ENCODE results near the gene HEMGN.
A peak's percentile ranks its signal among the peaks of the same experiment; 100 is the strongest.

The HEMGN gene

GRCh38 chr9:97928986-97929604 is 8.9 kb downstream of the HEMGN start:
- no peak for DNase-seq

- no peak for DNase-seq
Observed at GRCh38 chr9:97925497-97926334, 12.3 kb downstream of the HEMGN start.

GRCh38 chr9:97924386-97924785 is 13.6 kb downstream of the HEMGN start:
- peak; percentile 84 to 85 for DNase-seq

- DNase-seq, result peak; percentile 73 to 79
Observed at GRCh38 chr9:97923529-97924108, 14.4 kb downstream of the HEMGN start.

- DNase-seq, result peak; percentile 88 to 89
Observed at GRCh38 chr9:97921959-97922724, 15.8 kb downstream of the HEMGN start, which contains the start of gene TRMO. TSS of gene TRMO (minus strand) at chr9:97922500. CDS start at chr9:97922493, 7 bp downstream.

- DNase-seq, result no peak
Observed at GRCh38 chr9:97919217-97919813, 18.7 kb downstream of the HEMGN start.

- no peak for DNase-seq
Observed at GRCh38 chr9:97918611-97919010, 19.4 kb downstream of the HEMGN start.

GRCh38 chr9:97911970-97912369 is 26.0 kb downstream of the HEMGN start:
- DNase-seq, result no peak

- DNase-seq, result no peak
Observed at GRCh38 chr9:97911528-97911927, 26.4 kb downstream of the HEMGN start.

- no peak for DNase-seq
Observed at GRCh38 chr9:97910357-97910756, 27.6 kb downstream of the HEMGN start.

- DNase-seq, result peak; percentile 94 to 96
Observed at GRCh38 chr9:97908705-97909104, 29.3 kb downstream of the HEMGN start.

GRCh38 chr9:97907632-97908031 is 30.3 kb downstream of the HEMGN start:
- DNase-seq, result no peak

- peak; percentile 37 to 38 for DNase-seq
Observed at GRCh38 chr9:97907046-97907445, 30.9 kb downstream of the HEMGN start.

GRCh38 chr9:97906236-97906831 is 31.6 kb downstream of the HEMGN start:
- peak; percentile 91 to 94 for DNase-seq

- DNase-seq, result no peak
Observed at GRCh38 chr9:97905228-97905627, 32.7 kb downstream of the HEMGN start.

- DNase-seq, result no peak
Observed at GRCh38 chr9:97904725-97905124, 33.2 kb downstream of the HEMGN start.

- no peak for DNase-seq
Observed at GRCh38 chr9:97903177-97903576, 34.8 kb downstream of the HEMGN start.

- peak; percentile 23 to 33 for DNase-seq
Observed at GRCh38 chr9:97900738-97901565, 37.0 kb downstream of the HEMGN start.

- no peak for DNase-seq
Observed at GRCh38 chr9:97900103-97900737, 37.8 kb downstream of the HEMGN start.

GRCh38 chr9:97895695-97896332 is 42.2 kb downstream of the HEMGN start:
- DNase-seq, result peak; percentile 40 to 64

All from AML-193 (cell line).